ENCODE measurements around the gene NUDT14.

DNA sequence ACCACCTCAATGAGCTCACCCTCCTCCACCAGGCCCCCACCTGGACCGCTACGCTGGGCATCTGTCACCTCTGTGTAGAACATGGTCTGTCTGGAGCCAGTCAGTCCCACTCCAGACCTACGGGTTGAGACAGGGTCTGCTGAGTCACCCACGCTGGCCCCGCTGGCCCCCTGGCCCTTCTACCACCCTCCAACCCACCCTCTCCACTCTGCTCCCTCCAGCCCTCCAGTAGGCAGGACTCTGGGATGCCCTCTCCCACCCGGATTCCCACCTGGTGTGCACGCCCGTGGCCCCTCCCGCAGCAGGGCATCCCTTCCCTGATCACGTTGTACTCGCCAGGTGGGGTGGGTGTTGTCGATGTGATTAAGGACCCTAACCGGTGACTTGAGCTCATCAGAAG, 8.0 kb downstream of the NUDT14 start:
- TF ChIP-seq, protein P1, sequence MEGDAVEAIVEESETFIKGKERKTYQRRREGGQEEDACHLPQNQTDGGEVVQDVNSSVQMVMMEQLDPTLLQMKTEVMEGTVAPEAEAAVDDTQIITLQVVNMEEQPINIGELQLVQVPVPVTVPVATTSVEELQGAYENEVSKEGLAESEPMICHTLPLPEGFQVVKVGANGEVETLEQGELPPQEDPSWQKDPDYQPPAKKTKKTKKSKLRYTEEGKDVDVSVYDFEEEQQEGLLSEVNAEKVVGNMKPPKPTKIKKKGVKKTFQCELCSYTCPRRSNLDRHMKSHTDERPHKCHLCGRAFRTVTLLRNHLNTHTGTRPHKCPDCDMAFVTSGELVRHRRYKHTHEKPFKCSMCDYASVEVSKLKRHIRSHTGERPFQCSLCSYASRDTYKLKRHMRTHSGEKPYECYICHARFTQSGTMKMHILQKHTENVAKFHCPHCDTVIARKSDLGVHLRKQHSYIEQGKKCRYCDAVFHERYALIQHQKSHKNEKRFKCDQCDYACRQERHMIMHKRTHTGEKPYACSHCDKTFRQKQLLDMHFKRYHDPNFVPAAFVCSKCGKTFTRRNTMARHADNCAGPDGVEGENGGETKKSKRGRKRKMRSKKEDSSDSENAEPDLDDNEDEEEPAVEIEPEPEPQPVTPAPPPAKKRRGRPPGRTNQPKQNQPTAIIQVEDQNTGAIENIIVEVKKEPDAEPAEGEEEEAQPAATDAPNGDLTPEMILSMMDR (IDR thresholded peaks at IDR 0.05), result no peak
- TF ChIP-seq POLR2AphosphoS5 (IDR thresholded peaks at IDR 0.05), result no peak

All from transverse colon (tissue), 4 donors.